ENCODE data around the gene PRKAR2B. TPM values are rescaled to one million over a fixed set of nuclear protein-coding genes. Genes with fewer than 3 reads are reported as not detected.

Gene PRKAR2B
- polyA plus RNA-seq, 3 donors: 2.5 to 5.6 (median 3.5) TPM

DNA sequence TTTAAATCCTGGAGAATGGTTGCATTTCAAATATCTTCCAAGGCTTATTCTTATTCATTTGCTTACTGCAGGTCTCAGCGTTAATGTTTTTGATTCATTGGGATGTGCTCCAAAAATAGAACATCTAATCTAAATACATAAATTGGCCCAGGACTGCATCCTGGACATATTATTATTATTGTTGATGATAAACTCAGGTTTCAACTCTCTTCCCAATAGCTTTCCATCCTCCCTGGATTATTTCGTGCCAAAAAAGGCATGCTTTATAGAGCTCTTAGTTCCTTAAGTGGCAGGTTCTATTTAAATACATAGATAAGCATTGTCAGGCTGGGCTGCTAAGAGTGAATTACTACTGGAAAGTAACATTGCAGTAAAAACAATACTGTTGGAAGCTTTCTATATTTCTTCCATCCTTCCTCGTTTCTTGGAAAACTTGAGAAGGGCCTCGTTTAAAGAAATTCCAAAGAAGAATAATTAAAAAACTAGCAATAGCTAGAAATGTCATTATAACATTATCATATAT, 14.7 kb upstream of the PRKAR2B start:
- no peaks in the 10 kb centered on the region for H3K36me3 ChIP-seq (replicated peaks in 1 of 2; ENCODE audit: control insufficient read depth in 1 of 2, insufficient read depth in 2 of 2, low read length in 2 of 2)
- no peaks in the 10 kb centered on the region for H3K79me2 ChIP-seq (ENCODE audit: insufficient read depth, low read length)
- H3K4me3 ChIP-seq (replicated peaks in 1 of 3; ENCODE audit: low read depth in 2 of 3, low read length in 3 of 3): no peak overlapping the region
- no peaks in the 10 kb centered on the region for H3K9me3 ChIP-seq (replicated peaks in 1 of 2; ENCODE audit: control insufficient read depth in 1 of 2, insufficient read depth in 1 of 2, low read length in 2 of 2)
- no CpG with 5 or more reads among the region's 4 CpGs for WGBS (ENCODE audit: insufficient coverage)
- TF ChIP-seq, protein P1, sequence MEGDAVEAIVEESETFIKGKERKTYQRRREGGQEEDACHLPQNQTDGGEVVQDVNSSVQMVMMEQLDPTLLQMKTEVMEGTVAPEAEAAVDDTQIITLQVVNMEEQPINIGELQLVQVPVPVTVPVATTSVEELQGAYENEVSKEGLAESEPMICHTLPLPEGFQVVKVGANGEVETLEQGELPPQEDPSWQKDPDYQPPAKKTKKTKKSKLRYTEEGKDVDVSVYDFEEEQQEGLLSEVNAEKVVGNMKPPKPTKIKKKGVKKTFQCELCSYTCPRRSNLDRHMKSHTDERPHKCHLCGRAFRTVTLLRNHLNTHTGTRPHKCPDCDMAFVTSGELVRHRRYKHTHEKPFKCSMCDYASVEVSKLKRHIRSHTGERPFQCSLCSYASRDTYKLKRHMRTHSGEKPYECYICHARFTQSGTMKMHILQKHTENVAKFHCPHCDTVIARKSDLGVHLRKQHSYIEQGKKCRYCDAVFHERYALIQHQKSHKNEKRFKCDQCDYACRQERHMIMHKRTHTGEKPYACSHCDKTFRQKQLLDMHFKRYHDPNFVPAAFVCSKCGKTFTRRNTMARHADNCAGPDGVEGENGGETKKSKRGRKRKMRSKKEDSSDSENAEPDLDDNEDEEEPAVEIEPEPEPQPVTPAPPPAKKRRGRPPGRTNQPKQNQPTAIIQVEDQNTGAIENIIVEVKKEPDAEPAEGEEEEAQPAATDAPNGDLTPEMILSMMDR (IDR thresholded peaks at IDR 0.05): no peak
- Mint-ChIP-seq H3K27ac (no peak overlapping the region), H3K4me3 (no peak overlapping the region), H3K9me3 (peaks cover 0 to 3% (median 0%) of the 10 kb centered on the region in 7 donors), H3K36me3 (no peaks in the 10 kb centered on the region), H3K4me1 (peaks cover 47% of the 10 kb centered on the region), H3K27me3 (ENCODE audit: low read depth in 3 of 3) (peaks cover 0 to 2% (median 0%) of the 10 kb centered on the region in 3 donors)
- no peak overlapping the region for H3K27ac ChIP-seq (ENCODE audit: low read depth in 1 of 2, low read length in 2 of 2)
- H4K20me1 ChIP-seq (ENCODE audit: insufficient read depth, low read length): no peaks in the 10 kb centered on the region
- no peak overlapping the region for H2AFZ ChIP-seq (ENCODE audit: insufficient read depth, low read depth, low read length, poor library complexity, severe bottlenecking)
- DNase-seq: no peak
- no peak overlapping the region for H3K4me2 ChIP-seq (replicated peaks; ENCODE audit: extremely low read depth, low read length, poor library complexity, severe bottlenecking)
- H3K9ac ChIP-seq (ENCODE audit: insufficient read depth, low read length, poor library complexity, severe bottlenecking): no peak overlapping the region
- H3K27me3 ChIP-seq (ENCODE audit: control insufficient read depth in 2 of 2, insufficient read depth in 2 of 2, low read length in 2 of 2): no peaks in the 10 kb centered on the region
- intact Hi-C loops (cut with micrococcal nuclease): no loop called here
- H3K4me1 ChIP-seq (ENCODE audit: control insufficient read depth in 1 of 2, insufficient read depth in 2 of 2, low read length in 2 of 2): peaks cover 34 to 45% of the 10 kb centered on the region in 2 donors

DNA sequence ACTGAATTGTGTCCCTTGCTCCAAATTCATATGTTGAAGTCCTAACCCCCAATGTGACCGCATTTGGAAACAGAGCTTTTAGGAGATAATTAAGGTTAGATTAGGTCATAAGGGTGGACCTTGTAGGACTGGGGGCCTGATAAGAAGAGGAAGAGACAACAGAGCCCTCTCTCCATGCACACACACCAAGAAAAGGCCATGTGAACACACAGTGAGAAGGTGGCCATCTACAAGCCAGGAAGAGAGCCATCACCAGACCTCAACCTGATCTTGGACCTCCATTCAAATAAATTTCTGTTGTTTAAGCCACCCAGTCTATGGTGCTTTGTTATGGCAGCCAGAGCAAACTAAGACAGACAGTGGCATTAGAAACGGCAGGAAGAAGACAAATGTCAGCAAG, 12.5 kb upstream of the PRKAR2B start:
- Histone ChIP-seq H3K36me3 (replicated peaks in 1 of 2; ENCODE audit: control insufficient read depth in 1 of 2, insufficient read depth in 2 of 2, low read length in 2 of 2) (no peaks in the 10 kb centered on the region), H3K9ac (ENCODE audit: insufficient read depth, low read length, poor library complexity, severe bottlenecking) (no peak overlapping the region), H2AFZ (ENCODE audit: insufficient read depth, low read depth, low read length, poor library complexity, severe bottlenecking) (no peak overlapping the region), H4K20me1 (ENCODE audit: insufficient read depth, low read length) (no peaks in the 10 kb centered on the region), H3K4me3 (replicated peaks in 1 of 3; ENCODE audit: low read depth in 2 of 3, low read length in 3 of 3) (no peak overlapping the region), H3K27ac (ENCODE audit: low read depth in 1 of 2, low read length in 2 of 2) (no peak overlapping the region), H3K4me1 (ENCODE audit: control insufficient read depth in 1 of 2, insufficient read depth in 2 of 2, low read length in 2 of 2) (peaks cover 27 to 31% of the 10 kb centered on the region in 2 donors), H3K9me3 (replicated peaks in 1 of 2; ENCODE audit: control insufficient read depth in 1 of 2, insufficient read depth in 1 of 2, low read length in 2 of 2) (no peaks in the 10 kb centered on the region), H3K4me2 (replicated peaks; ENCODE audit: extremely low read depth, low read length, poor library complexity, severe bottlenecking) (no peak overlapping the region), H3K27me3 (ENCODE audit: control insufficient read depth in 2 of 2, insufficient read depth in 2 of 2, low read length in 2 of 2) (no peaks in the 10 kb centered on the region), H3K79me2 (ENCODE audit: insufficient read depth, low read length) (no peaks in the 10 kb centered on the region)
- DNase-seq: no peak
- TF ChIP-seq, protein P1 (IDR thresholded peaks at IDR 0.05): no peak
- H3K27me3 Mint-ChIP-seq (ENCODE audit: low read depth in 3 of 3): peaks cover 0 to 2% (median 0%) of the 10 kb centered on the region in 3 donors
- H3K9me3 Mint-ChIP-seq: peaks cover 0 to 4% (median 3%) of the 10 kb centered on the region in 7 donors
- intact Hi-C loops (cut with micrococcal nuclease): no loop called here
- H3K27ac Mint-ChIP-seq: no peak overlapping the region
- H3K36me3 Mint-ChIP-seq: no peaks in the 10 kb centered on the region
- 80% methylated on average over 1 of the region's 2 CpGs for WGBS (ENCODE audit: insufficient coverage)
- no peak overlapping the region for H3K4me3 Mint-ChIP-seq
- peaks cover 39% of the 10 kb centered on the region for H3K4me1 Mint-ChIP-seq

Measured in CD14-positive monocyte (primary cell).